Measurements from ENCODE around the gene MARVELD2.

GRCh38 chr5:69416180-69416579 is 1.3 kb downstream of the MARVELD2 start:
- TF ChIP-seq CTCF (IDR thresholded peaks at IDR 0.05 in 8 of 11, conservative IDR thresholded peaks at IDR 0.05 in 3 of 11) (no peak), POLR2A (IDR thresholded peaks at IDR 0.05) (no peak), POLR2AphosphoS5 (IDR thresholded peaks at IDR 0.05) (no peak)

All from spleen (tissue), 7 donors.